ENCODE data around the gene CALML6. TPM values are rescaled to one million over a fixed set of nuclear protein-coding genes. Genes with fewer than 3 reads are reported as not detected.
"Not testable (repeated sequence)": the region's sequence is repeated elsewhere in the genome, so short reads cannot be mapped to it uniquely, and the experiment has no call there.

Gene CALML6
- polyA plus RNA-seq, 1 donor from 2014 or later: not detected

- Mint-ChIP-seq H3K27ac (no peak overlapping the region), H3K4me3 (no peak overlapping the region), H3K27me3 (peaks cover 2% of the 10 kb centered on the region), H3K4me1 (no peaks in the 10 kb centered on the region), H3K9me3 (no peaks in the 10 kb centered on the region), H3K36me3 (no peaks in the 10 kb centered on the region)
Observed at GRCh38 chr1:1922956-1923833, 8.1 kb downstream of the CALML6 start.

GRCh38 chr1:1924386-1924785 is 9.3 kb downstream of the CALML6 start:
- no peaks in the 10 kb centered on the region for H3K36me3 Mint-ChIP-seq
- peaks cover 2% of the 10 kb centered on the region for H3K27me3 Mint-ChIP-seq
- no peaks in the 10 kb centered on the region for H3K4me1 Mint-ChIP-seq
- H3K4me3 Mint-ChIP-seq: no peak overlapping the region
- H3K9me3 Mint-ChIP-seq: no peaks in the 10 kb centered on the region
- no peak overlapping the region for H3K27ac Mint-ChIP-seq

GRCh38 chr1:1924849-1925248 is 9.8 kb downstream of the CALML6 start:
- H3K9me3 Mint-ChIP-seq: no peaks in the 10 kb centered on the region
- H3K4me1 Mint-ChIP-seq: no peaks in the 10 kb centered on the region
- H3K36me3 Mint-ChIP-seq: no peaks in the 10 kb centered on the region
- no peak overlapping the region for H3K27ac Mint-ChIP-seq
- no peak overlapping the region for H3K4me3 Mint-ChIP-seq
- H3K27me3 Mint-ChIP-seq: peaks cover 2% of the 10 kb centered on the region

- Mint-ChIP-seq H3K4me1 (peaks cover 0 to 1% (median 0%) of the 10 kb centered on the region in 3 donors), H3K9me3 (no peaks in the 10 kb centered on the region), H3K4me3 (no peak overlapping the region), H3K27ac (no peak overlapping the region), H3K36me3 (no peaks in the 10 kb centered on the region), H3K27me3 (peaks cover 2% of the 10 kb centered on the region)
Observed at GRCh38 chr1:1925437-1926345, 10.6 kb downstream of the CALML6 start.

GRCh38 chr1:1926346-1926811 is 11.3 kb downstream of the CALML6 start:
- Mint-ChIP-seq H3K27ac (no peak overlapping the region), H3K27me3 (peaks cover 2% of the 10 kb centered on the region), H3K36me3 (no peaks in the 10 kb centered on the region), H3K4me1 (peaks cover 0 to 1% (median 0%) of the 10 kb centered on the region in 3 donors), H3K4me3 (no peak overlapping the region), H3K9me3 (no peaks in the 10 kb centered on the region)

GRCh38 chr1:1926886-1927660 is 12.0 kb downstream of the CALML6 start:
- no peaks in the 10 kb centered on the region for H3K9me3 Mint-ChIP-seq
- H3K27me3 Mint-ChIP-seq: peaks cover 2% of the 10 kb centered on the region
- no peaks in the 10 kb centered on the region for H3K36me3 Mint-ChIP-seq
- peaks cover 0 to 1% (median 0%) of the 10 kb centered on the region in 3 donors for H3K4me1 Mint-ChIP-seq
- no peak overlapping the region for H3K27ac Mint-ChIP-seq
- no peak overlapping the region for H3K4me3 Mint-ChIP-seq

- H3K4me3 Mint-ChIP-seq: no peak overlapping the region
- H3K27me3 Mint-ChIP-seq: peaks cover 2% of the 10 kb centered on the region
- no peaks in the 10 kb centered on the region for H3K9me3 Mint-ChIP-seq
- H3K4me1 Mint-ChIP-seq: peaks cover 0 to 1% (median 0%) of the 10 kb centered on the region in 3 donors
- H3K36me3 Mint-ChIP-seq: no peaks in the 10 kb centered on the region
- no peak overlapping the region for H3K27ac Mint-ChIP-seq
Observed at GRCh38 chr1:1927751-1928150, 12.7 kb downstream of the CALML6 start.

GRCh38 chr1:1928231-1929101 is 13.4 kb downstream of the CALML6 start:
- Mint-ChIP-seq H3K4me1 (peaks cover 0 to 1% (median 0%) of the 10 kb centered on the region in 3 donors), H3K27me3 (peaks cover 2% of the 10 kb centered on the region), H3K36me3 (no peaks in the 10 kb centered on the region), H3K27ac (no peak overlapping the region), H3K9me3 (no peaks in the 10 kb centered on the region), H3K4me3 (no peak overlapping the region)

GRCh38 chr1:1929102-1929638 is 14.1 kb downstream of the CALML6 start:
- peaks cover 2% of the 10 kb centered on the region for H3K27me3 Mint-ChIP-seq
- H3K4me3 Mint-ChIP-seq: no peak overlapping the region
- no peaks in the 10 kb centered on the region for H3K36me3 Mint-ChIP-seq
- no peaks in the 10 kb centered on the region for H3K9me3 Mint-ChIP-seq
- no peak overlapping the region for H3K27ac Mint-ChIP-seq
- H3K4me1 Mint-ChIP-seq: peaks cover 0 to 1% (median 0%) of the 10 kb centered on the region in 3 donors

GRCh38 chr1:1929639-1930545 is 14.8 kb downstream of the CALML6 start:
- H3K9me3 Mint-ChIP-seq: no peaks in the 10 kb centered on the region
- no peaks in the 10 kb centered on the region for H3K36me3 Mint-ChIP-seq
- H3K4me3 Mint-ChIP-seq: no peak overlapping the region
- peaks cover 0 to 2% (median 0%) of the 10 kb centered on the region in 3 donors for H3K4me1 Mint-ChIP-seq
- no peak overlapping the region for H3K27ac Mint-ChIP-seq
- peaks cover 2% of the 10 kb centered on the region for H3K27me3 Mint-ChIP-seq

- H3K9me3 Mint-ChIP-seq, H3K27me3 Mint-ChIP-seq: not testable (repeated sequence)
Observed at GRCh38 chr1:1934848-1935247, 19.8 kb downstream of the CALML6 start.

GRCh38 chr1:1937061-1937460 is 22.0 kb downstream of the CALML6 start:
- H3K9me3 Mint-ChIP-seq: no peaks in the 10 kb centered on the region
- H3K36me3 Mint-ChIP-seq: no peaks in the 10 kb centered on the region
- H3K4me1 Mint-ChIP-seq: peaks cover 0 to 1% (median 0%) of the 10 kb centered on the region in 3 donors
- no peak overlapping the region for H3K27ac Mint-ChIP-seq
- H3K27me3 Mint-ChIP-seq: no peaks in the 10 kb centered on the region
- H3K4me3 Mint-ChIP-seq: no peak overlapping the region

More at GRCh38 chr1:1934848-1935247, 19.8 kb downstream of the CALML6 start:
- H3K27ac Mint-ChIP-seq, H3K4me3 Mint-ChIP-seq, H3K4me1 Mint-ChIP-seq, H3K36me3 Mint-ChIP-seq: not testable (repeated sequence)

Measured in IgD-negative memory B cell (primary cell).